PC-9 (cell line): ENCODE measurements around the gene TREML4.

Experiments
- EZH2 ChIP-seq: fragments of 200-600 bp; sonication (generic); IDR thresholded peaks from 2 replicates; pipeline ENCODE4 v1.8.0; 2017; ENCODE audit warnings: antibody characterized with exemption, low read depth
- TF ChIP-seq, protein P1 (sequence below): fragments of 200-600 bp; sonication (generic); conservative IDR thresholded peaks from 2 replicates; pipeline ENCODE4 v1.6.1; 2017; ENCODE audit warnings: mixed run types, antibody characterized with exemption, mild to moderate bottlenecking, moderate library complexity

DNA sequence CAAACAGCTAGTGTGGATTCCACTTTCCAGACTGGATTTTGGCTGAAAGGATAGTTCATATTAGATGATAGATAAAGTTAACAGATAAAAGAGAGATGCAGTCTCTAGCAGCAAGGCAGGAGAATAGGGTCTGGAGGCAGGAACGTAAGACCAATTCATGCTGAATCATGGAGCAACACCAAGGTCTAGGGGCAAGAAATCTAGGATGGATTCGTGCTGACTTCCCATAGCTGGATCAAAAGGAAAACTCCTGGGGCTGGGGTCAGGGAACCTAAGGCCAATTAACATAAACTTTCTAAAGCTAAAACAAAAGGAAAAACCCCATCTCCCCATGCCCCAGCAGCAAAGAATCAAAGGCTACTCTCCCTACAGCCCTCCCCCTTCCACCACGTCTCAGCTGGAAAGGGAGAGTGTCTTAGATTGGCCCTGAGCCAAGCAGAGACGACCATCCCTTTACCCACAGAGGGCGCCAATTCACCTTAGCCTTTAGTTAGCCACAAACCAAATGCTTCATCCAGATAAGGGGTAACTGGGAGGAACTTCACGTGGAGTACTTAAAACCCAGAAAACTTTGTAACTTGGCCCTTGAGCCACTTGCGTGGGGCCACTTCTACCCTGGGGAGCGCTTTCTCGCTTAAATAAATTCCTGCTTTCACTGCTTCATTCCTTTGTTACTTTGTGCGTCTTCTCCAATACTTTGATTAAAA is 50.7 kb downstream of the TREML4 start:
- TF ChIP-seq, protein P1, sequence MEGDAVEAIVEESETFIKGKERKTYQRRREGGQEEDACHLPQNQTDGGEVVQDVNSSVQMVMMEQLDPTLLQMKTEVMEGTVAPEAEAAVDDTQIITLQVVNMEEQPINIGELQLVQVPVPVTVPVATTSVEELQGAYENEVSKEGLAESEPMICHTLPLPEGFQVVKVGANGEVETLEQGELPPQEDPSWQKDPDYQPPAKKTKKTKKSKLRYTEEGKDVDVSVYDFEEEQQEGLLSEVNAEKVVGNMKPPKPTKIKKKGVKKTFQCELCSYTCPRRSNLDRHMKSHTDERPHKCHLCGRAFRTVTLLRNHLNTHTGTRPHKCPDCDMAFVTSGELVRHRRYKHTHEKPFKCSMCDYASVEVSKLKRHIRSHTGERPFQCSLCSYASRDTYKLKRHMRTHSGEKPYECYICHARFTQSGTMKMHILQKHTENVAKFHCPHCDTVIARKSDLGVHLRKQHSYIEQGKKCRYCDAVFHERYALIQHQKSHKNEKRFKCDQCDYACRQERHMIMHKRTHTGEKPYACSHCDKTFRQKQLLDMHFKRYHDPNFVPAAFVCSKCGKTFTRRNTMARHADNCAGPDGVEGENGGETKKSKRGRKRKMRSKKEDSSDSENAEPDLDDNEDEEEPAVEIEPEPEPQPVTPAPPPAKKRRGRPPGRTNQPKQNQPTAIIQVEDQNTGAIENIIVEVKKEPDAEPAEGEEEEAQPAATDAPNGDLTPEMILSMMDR, result peak; percentile 51
- TF ChIP-seq EZH2, result no peak
